Sigmoid colon (tissue), 7 donors: ENCODE data around the gene TEX264. TPM values are rescaled to one million over a fixed set of nuclear protein-coding genes. Genes with fewer than 3 reads are reported as not detected.

Source experiments
- DNase-seq: peaks from one replicate; pipeline ENCODE4 v3.0.0-alpha.2; 2019
- H3K27ac ChIP-seq, 4 donors: fragments of 200-600 bp; sonication (generic); one replicate each; pipeline ENCODE4 v1.5.1; 2016 to 2019; ENCODE audit warnings: mild to moderate bottlenecking in 1 of 4
- H3K27me3 ChIP-seq, 3 donors: fragments of 200-600 bp; sonication (generic); one replicate each; pipeline ENCODE4 v1.5.1; 2019; ENCODE audit warnings: mild to moderate bottlenecking in 1 of 3
- H3K36me3 ChIP-seq, 4 donors: fragments of 200-600 bp; sonication (generic); one replicate each; pipeline ENCODE4 v1.5.1; 2016 to 2019
- H3K4me1 ChIP-seq, 4 donors: fragments of 200-600 bp; sonication (generic); one replicate each; pipeline ENCODE4 v1.5.1; 2017 to 2019
- H3K4me3 ChIP-seq, 4 donors: fragments of 200-600 bp; sonication (generic); one replicate each; pipeline ENCODE4 v1.5.1; 2017 to 2019; ENCODE audit warnings: mild to moderate bottlenecking in 2 of 4, moderate library complexity in 1 of 4
- H3K9me3 ChIP-seq, 4 donors: fragments of 200-600 bp in 3 of 4; sonication (generic) in 3 of 4; one replicate each; pipeline versions ENCODE4 v1.5.1 to v1.6.1; 2013 to 2019
- CTCF ChIP-seq, 4 experiments: fragments of 450-650 bp in 3 of 4; fragments of 200-600 bp in 1 of 4; IDR thresholded peaks; one replicate each; pipeline ENCODE4 v1.5.1; 2016 to 2019; ENCODE audit warnings: antibody characterized with exemption in 4 of 4, mild to moderate bottlenecking in 3 of 4, moderate library complexity in 2 of 4
- EP300 ChIP-seq, 4 donors: sonication (generic); formaldehyde crosslinking; IDR thresholded peaks; one replicate each; pipeline ENCODE4 v1.6.1; 2017; ENCODE audit warnings: antibody characterized with exemption in 4 of 4
- POLR2A ChIP-seq, 2 donors: fragments of 450-650 bp; IDR thresholded peaks; one replicate each; pipeline ENCODE4 v1.6.1; 2016; ENCODE audit warnings: antibody characterized with exemption in 2 of 2, mild to moderate bottlenecking in 2 of 2, moderate library complexity in 2 of 2
- POLR2AphosphoS5 ChIP-seq, 4 donors: sonication (generic); formaldehyde crosslinking; IDR thresholded peaks; one replicate each; pipeline ENCODE4 v1.6.1; 2017; ENCODE audit warnings: antibody characterized with exemption in 4 of 4
- WGBS, 2 donors: extraction: QIAGEN DNeasy Blood & Tissue Kit; methylation state at CpG; one replicate each; pipeline ENCODE4 v1.1.7; 2013; 5-methylcytosine and 5-hydroxymethylcytosine counted together
- intact Hi-C: fragments of 100-400 bp; cut with DNase I; formaldehyde crosslinking; loops from one replicate; pipeline ENCODE4 v1.15.1; 2023
- polyA plus RNA-seq, 3 donors: library from polyadenylated mRNA; stranded (reverse); fragments of 200-250 nt; gene quantifications; one replicate each; pipeline ENCODE4 v1.2.3, GENCODE V29; 2013
- total RNA-seq, 4 donors: library from RNA; depleted of rRNA; stranded (reverse); fragments of >200 nt; gene quantifications; one replicate each; pipeline ENCODE4 v1.1.0, GENCODE V29; 2016
- donor health status: healthy with polysubstance abuse.
- donor health status: Bipolar disorder and iron deficiency.
- donor health status: healthy.

TEX264 gene, protein sequence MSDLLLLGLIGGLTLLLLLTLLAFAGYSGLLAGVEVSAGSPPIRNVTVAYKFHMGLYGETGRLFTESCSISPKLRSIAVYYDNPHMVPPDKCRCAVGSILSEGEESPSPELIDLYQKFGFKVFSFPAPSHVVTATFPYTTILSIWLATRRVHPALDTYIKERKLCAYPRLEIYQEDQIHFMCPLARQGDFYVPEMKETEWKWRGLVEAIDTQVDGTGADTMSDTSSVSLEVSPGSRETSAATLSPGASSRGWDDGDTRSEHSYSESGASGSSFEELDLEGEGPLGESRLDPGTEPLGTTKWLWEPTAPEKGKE
- total RNA-seq: 10 to 100 TPM; 43.2 to 72.4 (median 70.2) TPM
- polyA plus RNA-seq: 10 to 100 TPM; 23.4 to 79.7 (median 30.7) TPM

- Histone ChIP-seq H3K27ac (peak within 1 kb of the TSS; percentile 89 to 94 (median 92)), H3K36me3 (peaks cover 0 to 20% (median 4%) of the 10 kb centered on the region in 4 donors), H3K27me3 (no peaks in the 10 kb centered on the region), H3K9me3 (no peaks in the 10 kb centered on the region), H3K4me3 (peak within 1 kb of the TSS; percentile 70 to 94 (median 86)), H3K4me1 (peaks cover 0 to 48% (median 34%) of the 10 kb centered on the region in 4 donors)
- TF ChIP-seq CTCF (IDR thresholded peaks at IDR 0.05) (no peak), POLR2A (IDR thresholded peaks at IDR 0.05) (peak; percentile 59 to 63), POLR2AphosphoS5 (IDR thresholded peaks at IDR 0.05) (peak; percentile 75 to 94 (median 86)), EP300 (IDR thresholded peaks at IDR 0.05) (no peak)
- intact Hi-C loops: loop anchor here (5.0 kb wide), 2 partner anchors 284 to 786 kb away; partner anchors contain the start of genes MANF and NISCH
- WGBS, 2 donors: 0 to 1% methylated on average over 81 of the region's 81 CpGs
- peak; percentile 93 for DNase-seq
Observed at GRCh38 chr3:51670823-51671733, at the start of gene TEX264. Gene TEX264 (plus strand): TSS chr3:51671252. CDS start chr3:51674305, 3,053 bp downstream.

DNA sequence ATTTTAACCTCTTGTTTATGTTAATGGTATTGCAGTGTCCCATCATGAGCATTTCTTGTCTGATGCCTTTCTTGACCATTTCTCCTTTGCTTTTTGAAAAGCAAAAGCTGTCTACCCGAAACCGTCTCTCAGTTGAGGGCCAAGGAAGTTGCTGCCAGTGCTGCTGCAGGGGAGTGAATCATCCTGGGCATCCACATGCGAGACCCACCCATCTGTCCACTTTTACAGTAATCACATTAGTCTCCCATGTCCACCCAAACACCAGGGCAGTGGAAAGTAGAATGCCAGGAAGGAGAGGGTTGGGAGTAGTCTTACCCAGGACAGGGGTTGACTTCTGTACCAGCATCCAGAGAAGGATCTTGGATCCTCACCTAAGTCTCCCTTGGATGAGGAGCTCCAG, 48.6 kb upstream of the TEX264 start:
- 86 to 92% methylated on average over 3 of the region's 3 CpGs for WGBS, 2 donors
- H3K9me3 ChIP-seq: no peaks in the 10 kb centered on the region
- TF ChIP-seq POLR2A (IDR thresholded peaks at IDR 0.05): no peak
- TF ChIP-seq POLR2AphosphoS5 (IDR thresholded peaks at IDR 0.05): no peak
- no peak for TF ChIP-seq EP300 (IDR thresholded peaks at IDR 0.05)
- no peak for TF ChIP-seq CTCF (IDR thresholded peaks at IDR 0.05)
- intact Hi-C loops: loop anchor here (5.0 kb wide), 2 partner anchors 45 to 120 kb away; partner anchors contain the start of gene DCAF1
- no peak overlapping the region for H3K4me3 ChIP-seq
- H3K4me1 ChIP-seq: peaks cover 0 to 56% (median 40%) of the 10 kb centered on the region in 4 donors
- peak overlapping the region; percentile 68 to 81 (median 78) for H3K27ac ChIP-seq
- H3K36me3 ChIP-seq: peaks cover 0 to under 1% (median under 1%) of the 10 kb centered on the region in 4 donors
- H3K27me3 ChIP-seq: no peaks in the 10 kb centered on the region
- DNase-seq: no peak

DNA sequence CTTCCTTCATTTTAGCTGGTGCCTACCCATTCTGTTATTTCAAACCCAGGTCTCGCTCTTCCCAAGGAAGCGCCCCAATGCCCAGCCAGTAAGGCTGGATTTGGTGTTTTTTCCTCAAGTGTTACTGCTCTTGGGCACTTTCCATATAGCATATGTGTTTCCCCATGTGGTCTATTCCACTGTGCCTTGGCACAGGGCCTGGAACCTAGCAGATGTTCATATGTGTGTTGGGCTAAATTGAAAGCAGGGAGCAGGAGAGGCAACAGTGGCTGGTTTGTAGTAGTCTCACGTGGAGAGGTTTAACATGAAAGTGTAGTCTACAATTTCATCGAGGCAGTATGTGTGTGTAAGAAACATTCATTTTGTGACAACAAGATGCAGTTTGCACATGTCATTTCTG, 48.2 kb upstream of the TEX264 start:
- WGBS, 2 donors: 77 to 85% methylated on average over 4 of the region's 4 CpGs
- intact Hi-C loops: loop anchor here (5.0 kb wide), 2 partner anchors 44 to 121 kb away; partner anchors contain the start of gene DCAF1
- no peak for DNase-seq
- no peaks in the 10 kb centered on the region for H3K27me3 ChIP-seq
- H3K9me3 ChIP-seq: no peaks in the 10 kb centered on the region
- H3K27ac ChIP-seq: peak overlapping the region; percentile 68 to 81 (median 78)
- H3K36me3 ChIP-seq: peaks cover 0 to 5% (median 2%) of the 10 kb centered on the region in 4 donors
- H3K4me1 ChIP-seq: peaks cover 0 to 54% (median 40%) of the 10 kb centered on the region in 4 donors
- no peak overlapping the region for H3K4me3 ChIP-seq
- TF ChIP-seq POLR2A (IDR thresholded peaks at IDR 0.05) (no peak), EP300 (IDR thresholded peaks at IDR 0.05) (no peak), POLR2AphosphoS5 (IDR thresholded peaks at IDR 0.05) (no peak), CTCF (IDR thresholded peaks at IDR 0.05) (no peak)

DNA sequence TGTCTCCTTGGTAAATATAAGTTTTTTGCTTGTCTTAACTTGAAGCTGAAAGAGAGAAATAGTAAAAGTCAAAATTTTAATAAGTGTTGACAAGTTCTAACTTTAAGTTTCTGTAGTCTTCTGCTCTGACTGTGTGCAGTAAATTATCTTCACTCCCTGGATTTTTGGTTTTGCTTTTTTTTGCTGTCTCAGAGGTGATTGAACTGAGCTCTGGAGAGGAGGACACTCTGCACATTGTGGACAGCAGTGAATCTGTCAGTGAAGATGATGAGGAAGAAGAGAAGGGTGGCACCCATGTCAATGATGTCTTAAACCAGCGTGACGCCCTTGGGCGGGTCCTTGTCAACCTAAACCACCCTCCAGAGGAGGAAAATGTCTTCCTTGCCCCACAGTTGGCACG, 40.5 kb upstream of the TEX264 start:
- H3K9me3 ChIP-seq: no peaks in the 10 kb centered on the region
- peaks cover 11 to 81% (median 51%) of the 10 kb centered on the region in 4 donors for H3K36me3 ChIP-seq
- TF ChIP-seq POLR2A (IDR thresholded peaks at IDR 0.05) (no peak), EP300 (IDR thresholded peaks at IDR 0.05) (no peak)
- WGBS, 2 donors: 70 to 93% methylated on average over 4 of the region's 4 CpGs
- no peak overlapping the region for H3K27ac ChIP-seq
- DNase-seq: no peak
- no peaks in the 10 kb centered on the region for H3K4me1 ChIP-seq
- no peak overlapping the region for H3K4me3 ChIP-seq
- intact Hi-C loops: no loop called here
- H3K27me3 ChIP-seq: no peaks in the 10 kb centered on the region
